22Rv1 (cell line): ENCODE data around the gene CHRNB2.

Source experiments
- CTCF ChIP-seq: fragments of 450-650 bp; IDR thresholded peaks from 2 replicates; pipeline ENCODE4 v1.5.1; 2017; ENCODE audit warnings: mild to moderate bottlenecking
- ZFX ChIP-seq: fragments of 450-650 bp; IDR thresholded peaks from 2 replicates; pipeline ENCODE4 v1.6.1; 2017; ENCODE audit warnings: antibody characterized with exemption, borderline replicate concordance

- TF ChIP-seq CTCF (no peak), ZFX (no peak)
Measured at GRCh38 chr1:154581766-154582165, 14.2 kb downstream of the CHRNB2 start.
